Keratinocyte (primary cell): ENCODE data around the gene HIVEP1. TPM values are rescaled to one million over a fixed set of nuclear protein-coding genes. Genes with fewer than 3 reads are reported as not detected.

Source experiments
- DNase-seq: peaks from one replicate; pipeline ENCODE4 v3.0.0-alpha.2; 2011; ENCODE audit warnings: low read depth, missing footprints, low spot score
- FAIRE-seq: peaks from 2 replicates; lab custom pipeline; 2011; peaks lifted over from hg19 to GRCh38; lab: Jason Lieb, UNC
- H2AFZ ChIP-seq: 2 replicates; pipeline ENCODE4 v1.6.0; 2012; ENCODE audit warnings: low read length, control low read depth, inconsistent platforms; ENCODE audit not compliant: control insufficient read depth
- H3K27ac ChIP-seq: 2 replicates; pipeline ENCODE4 v1.5.1; 2011; ENCODE audit warnings: low read length; ENCODE audit not compliant: control insufficient read depth, insufficient read depth
- H3K27me3 ChIP-seq: 3 replicates; pipeline ENCODE4 v1.6.0; 2011; ENCODE audit warnings: low read length; ENCODE audit not compliant: control insufficient read depth, insufficient read depth; ENCODE audit errors: extremely low read depth
- H3K36me3 ChIP-seq, 2 experiments: 2 replicates in 1 of 2; 3 replicates in 1 of 2; pipeline ENCODE4 v1.5.1; 2011; ENCODE audit warnings: low read length in 2 of 2, mild to moderate bottlenecking in 1 of 2; ENCODE audit not compliant: control insufficient read depth in 2 of 2, insufficient read depth in 2 of 2; ENCODE audit errors: extremely low read depth in 1 of 2
- H3K4me1 ChIP-seq: 3 replicates; pipeline ENCODE4 v1.5.1; 2011; ENCODE audit warnings: low read length; ENCODE audit not compliant: control insufficient read depth, insufficient read depth; ENCODE audit errors: extremely low read depth
- H3K4me2 ChIP-seq: 3 replicates; pipeline ENCODE4 v1.6.0; 2011; ENCODE audit warnings: low read depth, low read length; ENCODE audit not compliant: control insufficient read depth, insufficient read depth; ENCODE audit errors: extremely low read depth
- H3K4me3 ChIP-seq, 3 experiments: fragments of 200-600 bp in 1 of 3; sonication (generic) in 1 of 3; 2 replicates in 2 of 3; 3 replicates in 1 of 3; pipeline ENCODE4 v1.5.1; 2011 to 2016; ENCODE audit warnings: low read length in 3 of 3, mild to moderate bottlenecking in 3 of 3, control low read depth in 2 of 3, inconsistent platforms in 1 of 3, low read depth in 1 of 3, mixed read lengths in 1 of 3, mixed run types in 1 of 3, moderate library complexity in 1 of 3; ENCODE audit not compliant: control insufficient read depth in 2 of 3, insufficient read depth in 2 of 3; ENCODE audit errors: extremely low read depth in 1 of 3
- H3K79me2 ChIP-seq: 2 replicates; pipeline ENCODE4 v1.6.0; 2012; ENCODE audit warnings: low read length; ENCODE audit not compliant: control insufficient read depth, insufficient read depth
- H3K9ac ChIP-seq: 3 replicates; pipeline ENCODE4 v1.6.0; 2011; ENCODE audit warnings: low read length; ENCODE audit not compliant: control insufficient read depth, insufficient read depth; ENCODE audit errors: extremely low read depth
- H3K9me1 ChIP-seq: 3 replicates; pipeline ENCODE4 v1.6.0; 2011; ENCODE audit warnings: low read length; ENCODE audit not compliant: control insufficient read depth, insufficient read depth; ENCODE audit errors: extremely low read depth
- H3K9me3 ChIP-seq: 2 replicates; pipeline ENCODE4 v1.5.1; 2012; ENCODE audit warnings: low read depth, low read length; ENCODE audit not compliant: control insufficient read depth
- H4K20me1 ChIP-seq: 3 replicates; pipeline ENCODE4 v1.6.0; 2011; ENCODE audit warnings: low read length; ENCODE audit not compliant: control insufficient read depth, insufficient read depth; ENCODE audit errors: extremely low read depth
- CTCF ChIP-seq, 3 experiments: IDR thresholded peaks in 1 of 3; conservative IDR thresholded peaks in 1 of 3; optimal IDR thresholded peaks in 1 of 3; 2 replicates in 2 of 3; 3 replicates in 1 of 3; pipeline versions ENCODE3 to v1.5.1; 2011; ENCODE audit warnings: low read length in 3 of 3, mild to moderate bottlenecking in 3 of 3, moderate library complexity in 2 of 3, control low read depth in 1 of 3, inconsistent platforms in 1 of 3; ENCODE audit not compliant: insufficient read depth in 2 of 3; ENCODE audit errors: extremely low read depth in 1 of 3
- EZH2 ChIP-seq: IDR thresholded peaks from one replicate; pipeline ENCODE4 v1.6.1; 2012; ENCODE audit warnings: inconsistent platforms, mild to moderate bottlenecking, low read length, moderate library complexity
- dilution Hi-C: fragments of 300-500 bp; cut with MboI; formaldehyde crosslinking; loops from one replicate; pipeline ENCODE4 v1.7.0; 2020; ENCODE audit warnings: low sequenced_read_pairs; ENCODE audit not compliant: extremely low pct_ligation_motif_present
- polyA plus RNA-seq, 5 experiments: library from polyadenylated mRNA; depleted of rRNA in 3 of 5; stranded (reverse) in 3 of 5; stranded (forward) in 1 of 5; unstranded in 1 of 5; fragments of >200 nt; gene quantifications; 1 replicate in 1 of 5; 2 replicates in 3 of 5; 3 replicates in 1 of 5; pipeline versions ENCODE4 v1.2.1 to v1.2.3, GENCODE V29; 2011 to 2012; ENCODE audit warnings: missing spikeins in 2 of 5, low read depth in 1 of 5, low replicate concordance in 1 of 5

HIVEP1 gene
- polyA plus RNA-seq, 1 donor (not counting 4 experiments of a cell fraction or from before 2014, with no cell fraction given), result 13.7 TPM

DNA sequence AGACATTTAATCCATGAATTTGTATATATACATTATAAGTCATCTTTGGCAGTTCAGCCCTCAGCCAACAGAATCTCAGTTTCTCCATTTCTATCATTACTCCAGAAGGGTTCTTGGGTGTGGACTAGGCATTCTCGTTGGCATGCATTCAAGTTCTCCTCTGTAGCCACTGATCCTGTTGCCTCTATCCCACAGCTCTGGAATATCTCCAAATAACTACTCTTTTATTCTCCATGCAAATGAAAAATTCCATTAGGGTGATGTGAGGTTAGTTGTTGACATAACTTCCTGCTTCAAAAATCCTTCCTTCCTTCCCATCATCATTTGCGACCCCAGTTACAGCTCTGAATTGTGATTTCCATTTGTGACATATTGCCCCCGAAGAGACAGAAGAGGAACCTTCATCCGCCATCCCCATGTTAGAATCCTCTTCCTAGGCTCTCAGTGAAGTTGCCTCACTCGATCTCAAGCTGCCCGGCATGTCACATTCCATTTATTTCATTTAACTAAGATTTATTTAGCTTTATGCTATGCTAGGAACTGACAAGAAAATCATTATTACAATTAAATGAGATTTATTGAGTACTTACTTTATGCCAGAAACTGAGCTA lies 184.3 kb downstream of the HIVEP1 start:
- H3K36me3 ChIP-seq, result no peaks in the 10 kb centered on the region
- peak overlapping the region; percentile 13 for H3K4me2 ChIP-seq
- TF ChIP-seq EZH2 (no peak), CTCF (optimal IDR thresholded peaks at IDR 0.05 in 1 of 3, IDR thresholded peaks at IDR 0.05 in 1 of 3, conservative IDR thresholded peaks at IDR 0.05 in 1 of 3; ENCODE audit: extremely low read depth in 1 of 3, insufficient read depth in 2 of 3, low read length in 3 of 3) (no peak)
- H3K27me3 ChIP-seq, result no peaks in the 10 kb centered on the region
- peak overlapping the region; percentile 11 for H2AFZ ChIP-seq
- H3K9me3 ChIP-seq, result no peaks in the 10 kb centered on the region
- H3K4me3 ChIP-seq, result no peak overlapping the region
- no peaks in the 10 kb centered on the region for H4K20me1 ChIP-seq
- DNase-seq (no peak), FAIRE-seq (peak; percentile 44)
- peaks cover 10% of the 10 kb centered on the region for H3K4me1 ChIP-seq
- no peaks in the 10 kb centered on the region for H3K9me1 ChIP-seq
- dilution Hi-C loops, result no loop called here
- no peak overlapping the region for H3K27ac ChIP-seq
- H3K79me2 ChIP-seq, result no peaks in the 10 kb centered on the region
- H3K9ac ChIP-seq, result no peak overlapping the region

- DNase-seq (no peak), FAIRE-seq (no peak)
- Histone ChIP-seq H2AFZ (no peak overlapping the region), H3K79me2 (no peaks in the 10 kb centered on the region), H3K27ac (no peak overlapping the region), H3K27me3 (no peaks in the 10 kb centered on the region), H4K20me1 (no peaks in the 10 kb centered on the region), H3K9me1 (no peaks in the 10 kb centered on the region), H3K4me1 (peaks cover 10% of the 10 kb centered on the region), H3K9ac (no peak overlapping the region), H3K4me3 (no peak overlapping the region), H3K4me2 (no peak overlapping the region), H3K36me3 (no peaks in the 10 kb centered on the region), H3K9me3 (no peaks in the 10 kb centered on the region)
- dilution Hi-C loops, result no loop called here
- TF ChIP-seq CTCF (optimal IDR thresholded peaks at IDR 0.05 in 1 of 3, IDR thresholded peaks at IDR 0.05 in 1 of 3, conservative IDR thresholded peaks at IDR 0.05 in 1 of 3; ENCODE audit: extremely low read depth in 1 of 3, insufficient read depth in 2 of 3, low read length in 3 of 3) (no peak), EZH2 (no peak)
Observed at GRCh38 chr6:12198851-12199250, 186.7 kb downstream of the HIVEP1 start.
